ENCODE data around the gene SYNE1. TPM values are rescaled to one million over a fixed set of nuclear protein-coding genes. Genes with fewer than 3 reads are reported as not detected.

Gene SYNE1
- total and polyA plus RNA-seq, 7 donors, result 6.0 to 74.6 (median 16.5) TPM

DNA sequence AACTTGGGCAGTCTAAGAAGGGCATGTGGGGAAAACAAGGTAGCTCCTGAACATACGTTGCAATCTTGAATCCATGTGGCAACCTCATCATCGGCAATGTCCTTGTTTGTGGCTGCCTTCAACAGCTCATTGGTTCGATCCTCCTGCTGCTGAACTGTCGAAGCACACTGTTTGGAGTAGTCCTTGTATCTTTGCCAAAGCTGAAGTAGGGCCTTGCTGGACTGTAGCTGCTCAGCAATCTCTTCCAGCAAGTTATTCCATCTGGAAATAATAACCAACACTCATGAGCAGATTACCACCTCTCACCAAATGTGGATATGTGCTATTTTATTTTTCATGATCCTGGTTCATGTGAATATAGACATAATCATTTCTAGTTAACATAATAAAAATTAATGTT lies 416.4 kb downstream of the SYNE1 start:
- intact Hi-C loops (cut with DNase I), result no loop called here
- no peak overlapping the region for H3K27ac ChIP-seq
- no peak for TF ChIP-seq CTCF (IDR thresholded peaks at IDR 0.05)

DNA sequence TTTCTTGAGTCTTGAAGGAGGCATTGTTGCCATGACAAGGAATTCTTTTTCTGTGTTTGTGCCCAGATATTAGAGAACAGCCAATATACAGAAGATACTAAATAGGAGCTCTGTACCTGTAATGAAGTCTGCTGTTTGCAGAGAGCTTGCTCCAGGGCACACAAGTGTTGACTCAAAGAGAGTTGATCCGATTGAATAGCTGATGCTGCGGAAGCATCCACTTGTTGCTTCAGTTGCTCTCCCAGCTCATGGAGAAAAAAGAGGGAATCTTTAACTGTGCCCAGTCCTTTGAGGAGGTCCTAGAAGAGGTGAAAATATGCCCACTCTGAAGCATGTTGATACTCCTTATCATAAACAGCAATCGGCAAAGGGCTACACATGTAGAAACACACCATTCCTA lies 418.3 kb downstream of the SYNE1 start:
- no peaks in the 10 kb centered on the region for H3K4me1 ChIP-seq
- H3K27ac ChIP-seq, result no peak overlapping the region
- H3K36me3 ChIP-seq (ENCODE audit: insufficient read depth in 1 of 2, low read depth in 1 of 2), result peaks cover 25 to 97% of the 10 kb centered on the region in 2 donors
- H3K4me3 ChIP-seq, result no peak overlapping the region
- intact Hi-C loops (cut with DNase I), result no loop called here
- no peaks in the 10 kb centered on the region for H3K27me3 ChIP-seq (ENCODE audit: insufficient read depth in 3 of 3, low read length in 2 of 3)
- no peak for TF ChIP-seq CTCF (IDR thresholded peaks at IDR 0.05)
- WGBS, 3 donors, result 94 to 100% (median 97%) methylated on average over 3 of the region's 3 CpGs
- ATAC-seq (no peak), DNase-seq (no peak)
- peaks cover 11% of the 10 kb centered on the region for H3K9me3 ChIP-seq

More for the DNA sequence above, 416.4 kb downstream of the SYNE1 start:
- WGBS, 3 donors, result 75 to 89% (median 83%) methylated on average over 4 of the region's 4 CpGs
- no peaks in the 10 kb centered on the region for H3K27me3 ChIP-seq (ENCODE audit: insufficient read depth in 3 of 3, low read length in 2 of 3)
- H3K36me3 ChIP-seq (ENCODE audit: insufficient read depth in 1 of 2, low read depth in 1 of 2), result peaks cover 18 to 98% of the 10 kb centered on the region in 2 donors
- no peaks in the 10 kb centered on the region for H3K4me1 ChIP-seq
- H3K9me3 ChIP-seq, result peaks cover 11% of the 10 kb centered on the region
- DNase-seq, result no peak
- H3K4me3 ChIP-seq, result no peak overlapping the region
- ATAC-seq, result no peak

DNA sequence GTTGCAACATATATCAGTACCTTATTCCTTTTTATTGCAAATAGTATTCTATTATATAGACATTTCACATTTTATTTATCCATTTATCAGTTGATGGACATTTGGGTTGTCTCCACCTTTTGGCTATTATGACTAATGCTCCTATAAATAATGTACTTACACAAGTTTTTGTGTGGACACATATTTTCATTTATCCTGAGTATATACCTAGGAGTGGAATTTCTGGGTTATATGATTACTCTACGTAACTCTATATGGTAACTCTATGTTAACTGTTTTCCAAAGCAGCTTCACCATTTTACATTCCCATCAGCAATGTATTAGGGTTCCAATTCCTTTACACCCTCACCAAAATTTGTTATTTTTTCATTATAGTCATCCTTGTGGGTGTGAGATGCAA lies 424.7 kb downstream of the SYNE1 start:
- Histone ChIP-seq H3K36me3 (ENCODE audit: insufficient read depth in 1 of 2, low read depth in 1 of 2) (peaks cover 16 to 86% of the 10 kb centered on the region in 2 donors), H3K27ac (no peak overlapping the region), H3K9me3 (no peaks in the 10 kb centered on the region), H3K27me3 (ENCODE audit: insufficient read depth in 3 of 3, low read length in 2 of 3) (no peaks in the 10 kb centered on the region), H3K4me3 (no peak overlapping the region), H3K4me1 (no peaks in the 10 kb centered on the region)
- ATAC-seq (no peak), DNase-seq (no peak)
- 95 to 97% (median 96%) methylated on average over 1 of the region's 1 CpG for WGBS, 3 donors
- no peak for TF ChIP-seq CTCF (IDR thresholded peaks at IDR 0.05)
- intact Hi-C loops (cut with DNase I), result no loop called here

GRCh38 chr6:152209211-152209610 lies 428.0 kb downstream of the SYNE1 start:
- no peak for ATAC-seq
- H3K27ac ChIP-seq, result no peak overlapping the region
- no peaks in the 10 kb centered on the region for H3K27me3 ChIP-seq (ENCODE audit: insufficient read depth in 3 of 3, low read length in 2 of 3)
- intact Hi-C loops (cut with DNase I), result no loop called here
- H3K9me3 ChIP-seq, result no peaks in the 10 kb centered on the region
- H3K4me3 ChIP-seq, result no peak overlapping the region
- peaks cover 8 to 86% of the 10 kb centered on the region in 2 donors for H3K36me3 ChIP-seq (ENCODE audit: insufficient read depth in 1 of 2, low read depth in 1 of 2)
- DNase-seq, result no peak
- WGBS, 3 donors, result 71 to 87% (median 76%) methylated on average over 8 of the region's 8 CpGs
- no peak for TF ChIP-seq CTCF (IDR thresholded peaks at IDR 0.05)
- H3K4me1 ChIP-seq, result no peaks in the 10 kb centered on the region
